DMS153 treated with DMSO at 0.1 percent for 48 hours (cell line): ENCODE data around the gene UBASH3B.

ENCODE experiments used
- DNase-seq: peaks from one replicate; lab custom pipeline; 2025; ENCODE audit not compliant: unreplicated experiment; lab: John Stamatoyannopoulos, UW

The UBASH3B gene

GRCh38 chr11:122781378-122782195 lies 126.1 kb downstream of the UBASH3B start:
- DNase-seq, result peak; percentile 68

- DNase-seq, result no peak
Measured at GRCh38 chr11:122782222-122782621, 126.7 kb downstream of the UBASH3B start.

GRCh38 chr11:122784325-122784955 lies 128.9 kb downstream of the UBASH3B start:
- DNase-seq, result no peak

- DNase-seq, result no peak
Measured at GRCh38 chr11:122785031-122785541, 129.6 kb downstream of the UBASH3B start.

GRCh38 chr11:122786896-122787295 lies 131.4 kb downstream of the UBASH3B start:
- no peak for DNase-seq

GRCh38 chr11:122788781-122789535 lies 133.4 kb downstream of the UBASH3B start:
- DNase-seq, result no peak

- DNase-seq, result no peak
Measured at GRCh38 chr11:122789907-122790306, 134.4 kb downstream of the UBASH3B start.

GRCh38 chr11:122791411-122791810 lies 135.9 kb downstream of the UBASH3B start:
- DNase-seq, result no peak

GRCh38 chr11:122791836-122792235 lies 136.3 kb downstream of the UBASH3B start:
- DNase-seq, result no peak

GRCh38 chr11:122793515-122793914 lies 138.0 kb downstream of the UBASH3B start:
- no peak for DNase-seq

GRCh38 chr11:122795307-122795706 lies 139.8 kb downstream of the UBASH3B start:
- DNase-seq, result no peak

GRCh38 chr11:122796128-122796717 lies 140.7 kb downstream of the UBASH3B start:
- DNase-seq, result no peak

GRCh38 chr11:122797651-122798050 lies 142.1 kb downstream of the UBASH3B start:
- no peak for DNase-seq

GRCh38 chr11:122799406-122800105 lies 144.0 kb downstream of the UBASH3B start:
- no peak for DNase-seq

GRCh38 chr11:122802876-122803275 lies 147.4 kb downstream of the UBASH3B start:
- DNase-seq, result no peak

GRCh38 chr11:122803306-122803705 lies 147.8 kb downstream of the UBASH3B start:
- DNase-seq, result no peak

- no peak for DNase-seq
Measured at GRCh38 chr11:122803716-122804115, 148.2 kb downstream of the UBASH3B start.

- no peak for DNase-seq
Measured at GRCh38 chr11:122804161-122804560, 148.6 kb downstream of the UBASH3B start.

GRCh38 chr11:122804796-122805195 lies 149.3 kb downstream of the UBASH3B start:
- DNase-seq, result no peak

- DNase-seq, result no peak
Measured at GRCh38 chr11:122807731-122808477, 152.4 kb downstream of the UBASH3B start.
